Endothelial cell of umbilical vein (primary cell): Measurements from ENCODE around the gene SLC35B2.

ENCODE experiments used
- POLR2AphosphoS5 ChIP-seq: IDR thresholded peaks from 2 replicates; pipeline ENCODE4 v1.6.1; 2012; ENCODE audit warnings: low read depth, mild to moderate bottlenecking, control low read depth, low read length, moderate library complexity; ENCODE audit not compliant: insufficient read depth
- TF ChIP-seq, protein P1 (sequence below): IDR thresholded peaks from 2 replicates; pipeline ENCODE4 v1.6.1; 2011; ENCODE audit not compliant: insufficient read depth, insufficient read length

DNA sequence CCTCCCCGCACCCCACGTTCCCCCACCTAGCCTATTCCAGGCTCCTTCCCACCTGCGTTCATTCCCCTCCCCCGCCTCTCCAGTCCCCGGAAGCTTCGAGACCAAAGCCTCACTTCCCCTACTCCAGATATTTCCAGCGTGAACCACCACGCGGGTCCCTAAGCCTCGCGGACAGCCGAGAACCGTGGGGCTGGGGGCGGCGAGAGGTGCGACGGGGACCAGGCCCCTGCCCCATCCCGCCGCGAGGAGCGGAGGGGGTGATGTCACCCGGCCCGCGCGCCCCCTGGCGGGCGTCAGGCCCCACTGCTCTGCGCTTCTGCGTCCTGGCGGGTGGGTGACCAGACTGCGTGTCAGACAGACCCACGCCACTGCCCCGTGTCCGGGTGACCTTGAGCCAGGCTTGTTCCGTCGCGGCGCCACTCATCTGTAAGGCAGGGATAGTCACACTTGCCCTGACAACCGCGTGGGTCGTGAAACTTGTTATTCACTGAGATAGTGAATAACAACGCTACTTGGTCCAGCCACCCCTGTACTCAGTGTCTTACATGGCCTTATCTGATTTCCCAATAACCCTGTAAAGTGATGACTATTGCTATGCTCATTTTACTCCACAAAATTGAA lies 19.4 kb downstream of the SLC35B2 start:
- TF ChIP-seq, protein P1, sequence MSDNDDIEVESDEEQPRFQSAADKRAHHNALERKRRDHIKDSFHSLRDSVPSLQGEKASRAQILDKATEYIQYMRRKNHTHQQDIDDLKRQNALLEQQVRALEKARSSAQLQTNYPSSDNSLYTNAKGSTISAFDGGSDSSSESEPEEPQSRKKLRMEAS, result no peak
- no peak for TF ChIP-seq POLR2AphosphoS5
